GM21723 (cell line): ENCODE measurements around the gene TTC28.
"Not testable (repeated sequence)": the region's sequence is repeated elsewhere in the genome, so short reads cannot be mapped to it uniquely, and the experiment has no call there.

Source experiments
- ATAC-seq: cut with Tn5 transposase; IDR thresholded peaks from one replicate; pipeline ENCODE4 v1.9.1; 2021; ENCODE audit warnings: mild to moderate bottlenecking, moderate library complexity; ENCODE audit not compliant: unreplicated experiment

TTC28 gene

GRCh38 chr22:28207281-28208030 lies 472.2 kb downstream of the TTC28 start:
- ATAC-seq: no peak

- no peak for ATAC-seq
Measured at GRCh38 chr22:28205926-28206325, 473.7 kb downstream of the TTC28 start.

- no peak for ATAC-seq
Measured at GRCh38 chr22:28204382-28204781, 475.3 kb downstream of the TTC28 start.

- no peak for ATAC-seq
Measured at GRCh38 chr22:28203286-28203685, 476.4 kb downstream of the TTC28 start.

GRCh38 chr22:28198692-28199091 lies 480.9 kb downstream of the TTC28 start:
- ATAC-seq: no peak

GRCh38 chr22:28191571-28191970 lies 488.1 kb downstream of the TTC28 start:
- ATAC-seq: not testable (repeated sequence)

GRCh38 chr22:28188178-28188879 lies 491.3 kb downstream of the TTC28 start:
- no peak for ATAC-seq

DNA sequence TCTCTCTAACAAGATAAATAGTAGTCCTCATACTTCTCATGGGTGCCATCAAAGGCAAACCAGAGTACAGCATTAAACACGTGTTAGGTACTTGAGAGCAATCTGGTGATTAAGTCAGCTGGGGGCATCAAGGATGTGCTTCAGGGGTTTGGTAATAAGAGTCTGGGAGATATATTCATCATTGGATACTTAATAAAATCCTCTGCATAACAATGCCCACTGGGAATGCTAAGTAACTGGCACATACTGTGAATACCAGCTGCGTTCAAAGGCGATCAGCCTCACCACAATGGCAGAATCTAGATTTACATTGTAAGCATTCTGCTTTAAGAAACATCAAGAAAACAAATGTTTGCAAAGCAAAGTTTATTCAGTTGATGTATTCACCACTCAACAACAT lies 492.0 kb downstream of the TTC28 start:
- no peak for ATAC-seq

GRCh38 chr22:28186641-28187040 lies 493.0 kb downstream of the TTC28 start:
- no peak for ATAC-seq

- ATAC-seq: no peak
Measured at GRCh38 chr22:28185130-28185529, 494.5 kb downstream of the TTC28 start.

GRCh38 chr22:28183078-28183860 lies 496.4 kb downstream of the TTC28 start:
- no peak for ATAC-seq

DNA sequence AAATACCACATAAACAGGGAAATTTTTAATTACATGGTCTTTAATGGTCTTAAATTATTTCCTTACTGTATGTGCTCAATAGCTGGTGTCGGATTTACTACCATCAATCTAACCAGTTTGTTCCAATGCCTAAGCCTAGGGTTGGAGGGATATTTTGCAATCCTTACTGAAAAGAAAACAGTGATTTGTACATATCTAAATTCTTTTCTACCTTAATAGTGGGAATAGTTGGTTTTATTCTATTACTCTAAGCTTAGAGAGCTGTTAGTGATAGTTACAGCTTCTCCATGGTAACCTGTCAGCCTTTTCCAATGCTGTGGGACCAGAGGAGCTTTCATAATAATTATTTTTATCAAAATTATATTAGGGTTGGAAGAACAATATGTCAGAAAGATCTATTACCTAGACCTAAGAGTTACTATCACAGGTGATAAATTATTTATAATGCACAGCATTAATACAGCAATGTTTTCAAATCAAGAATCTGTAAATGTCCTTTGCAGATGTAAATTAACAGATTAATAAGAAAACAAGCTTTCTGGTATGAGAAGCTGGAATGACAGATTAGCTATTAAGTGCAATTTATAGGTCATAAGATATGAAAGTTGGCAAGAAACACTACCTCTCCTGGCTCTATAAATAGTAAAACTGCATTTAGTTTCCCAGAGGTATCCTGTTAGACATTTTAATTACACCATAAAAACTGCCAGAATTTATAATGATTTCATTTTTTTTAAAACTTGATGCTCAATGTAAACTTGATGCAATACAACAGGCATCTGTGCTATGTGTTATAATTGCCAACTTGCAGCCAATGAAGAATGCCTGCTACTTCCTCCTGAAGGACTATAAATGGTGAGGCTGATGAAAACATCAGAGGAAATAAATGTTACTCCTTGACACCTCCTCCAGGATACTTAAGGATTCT lies 498.6 kb downstream of the TTC28 start:
- ATAC-seq: no peak

DNA sequence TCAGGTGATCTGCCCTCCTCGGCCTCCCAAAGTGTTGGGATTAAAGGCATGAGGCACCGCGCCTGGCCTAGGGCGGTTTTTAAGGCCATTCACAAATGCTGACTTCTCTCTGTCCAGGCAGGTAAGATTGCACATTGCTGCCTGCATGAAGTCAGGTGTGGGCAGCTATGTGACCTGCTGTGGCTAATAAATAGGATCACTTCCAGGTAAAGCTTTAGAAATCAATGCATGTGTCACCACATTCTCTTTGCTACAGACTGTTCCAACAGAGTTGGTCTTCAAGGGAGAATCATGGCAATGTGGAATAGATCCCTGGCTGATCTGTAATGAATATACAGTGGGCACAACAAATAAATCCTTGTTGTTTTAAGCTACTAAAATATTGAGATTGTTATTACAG lies 500.2 kb downstream of the TTC28 start:
- no peak for ATAC-seq

GRCh38 chr22:28175730-28176492 lies 503.7 kb downstream of the TTC28 start:
- no peak for ATAC-seq

GRCh38 chr22:28174509-28174908 lies 505.1 kb downstream of the TTC28 start:
- ATAC-seq: no peak

DNA sequence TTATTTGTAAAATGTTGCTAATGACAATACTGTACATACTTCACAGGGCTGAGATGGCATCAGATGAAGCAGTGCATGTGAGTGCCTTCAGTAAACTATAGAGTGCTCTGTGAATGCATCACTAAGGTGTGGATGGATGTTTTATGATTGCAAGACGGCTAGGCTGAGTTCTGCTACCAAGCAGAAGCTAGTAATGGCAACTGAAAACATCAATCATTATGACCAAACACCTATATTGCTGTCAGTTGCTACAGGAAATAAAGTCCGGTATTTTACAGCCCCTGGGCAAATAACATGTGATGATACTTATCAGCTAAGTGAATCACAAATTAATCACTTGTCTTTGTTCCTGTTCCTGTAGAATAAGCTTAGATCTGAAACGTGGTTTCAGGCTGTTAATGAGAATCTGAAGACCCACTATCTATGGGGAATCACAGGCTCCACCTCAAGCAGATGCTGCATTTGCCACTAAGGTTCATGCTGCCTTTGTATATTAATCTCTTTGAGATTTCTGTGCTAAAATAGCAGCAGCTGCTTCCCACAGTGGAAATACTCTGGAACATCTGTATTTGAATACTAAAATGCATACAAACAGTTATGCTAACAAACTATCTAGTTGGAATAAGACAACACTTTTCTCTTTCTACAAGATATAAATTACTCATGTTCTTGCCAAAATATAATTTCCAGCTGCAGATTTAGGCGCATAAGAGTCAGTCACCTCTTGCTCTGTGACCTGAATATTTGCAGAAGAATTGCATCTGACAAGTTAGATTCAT lies 506.6 kb downstream of the TTC28 start:
- no peak for ATAC-seq

DNA sequence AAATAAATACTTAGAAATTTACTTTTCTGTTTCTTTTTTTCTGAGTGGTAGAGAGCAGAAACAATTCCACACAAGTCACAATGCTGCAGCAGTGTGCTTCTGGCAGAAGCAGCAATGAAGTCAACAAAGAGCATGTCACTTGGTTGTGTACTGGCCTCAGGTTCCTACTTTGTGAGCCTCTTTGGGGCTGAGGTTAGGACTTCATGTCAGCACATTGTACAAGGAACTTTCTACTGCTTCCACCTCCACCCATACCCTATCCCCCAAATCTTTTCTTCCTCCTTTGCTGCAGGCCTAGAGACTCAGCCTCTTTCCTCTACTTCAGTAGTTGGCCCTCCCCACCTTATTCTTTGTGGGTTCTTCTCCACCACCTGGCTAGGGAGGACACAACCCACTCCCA lies 507.9 kb downstream of the TTC28 start:
- ATAC-seq: no peak

GRCh38 chr22:28171115-28171514 lies 508.5 kb downstream of the TTC28 start:
- no peak for ATAC-seq

DNA sequence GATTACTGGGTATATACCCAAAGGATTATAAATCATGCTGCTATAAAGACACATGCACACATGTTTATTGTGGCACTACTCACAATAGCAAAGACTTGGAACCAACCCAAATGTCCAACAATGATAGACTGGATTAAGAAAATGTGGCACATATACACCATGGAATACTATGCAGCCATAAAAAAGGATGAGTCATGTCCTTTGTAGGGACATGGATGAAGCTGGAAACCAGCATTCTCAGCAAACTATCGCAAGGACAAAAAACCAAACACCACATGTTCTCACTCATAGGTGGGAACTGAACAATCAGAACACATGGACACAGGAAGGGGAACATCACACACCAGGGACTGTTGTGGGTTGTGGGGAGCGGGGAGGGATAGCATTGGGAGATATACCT lies 510.3 kb downstream of the TTC28 start:
- not testable (repeated sequence) for ATAC-seq
